SK-N-SH treated with all-trans-retinoic acid at 6 μM for 48 hours (cell line): ENCODE results near the gene ADAT3.

Source experiments
- ARNTL ChIP-seq: fragments of 450-650 bp; formaldehyde crosslinking; IDR thresholded peaks from 2 replicates; pipeline ENCODE4 v1.5.0; 2020; ENCODE audit warnings: low read depth, mild to moderate bottlenecking, moderate library complexity, borderline replicate concordance
- ESRRG ChIP-seq: fragments of 250-450 bp; sonication (Bioruptor Pico); IDR thresholded peaks from 2 replicates; pipeline ENCODE4 v1.6.1; 2021; ENCODE audit warnings: mild to moderate bottlenecking
- PPARA ChIP-seq: fragments of 250-450 bp; sonication (Bioruptor Pico); IDR thresholded peaks from 2 replicates; pipeline ENCODE4 v1.5.0; 2020; ENCODE audit warnings: mild to moderate bottlenecking, borderline replicate concordance
- TCF4 ChIP-seq: fragments of 250-450 bp; sonication (Bioruptor Pico); IDR thresholded peaks from 2 replicates; pipeline ENCODE4 v1.8.0; 2021; ENCODE audit warnings: mild to moderate bottlenecking, moderate library complexity, borderline replicate concordance
- TOX ChIP-seq: fragments of 250-450 bp; sonication (Bioruptor Pico); IDR thresholded peaks from 2 replicates; pipeline ENCODE4 v1.8.0; 2021; ENCODE audit warnings: mild to moderate bottlenecking, moderate library complexity, borderline replicate concordance
- ZFP30 ChIP-seq: fragments of 450-650 bp; formaldehyde crosslinking; IDR thresholded peaks from 2 replicates; pipeline ENCODE4 v1.5.0; 2022; ENCODE audit warnings: mild to moderate bottlenecking, moderate library complexity
- ZNF565 ChIP-seq: fragments of 450-650 bp; formaldehyde crosslinking; conservative IDR thresholded peaks from 2 replicates; pipeline ENCODE4 v1.5.0; 2020; ENCODE audit warnings: low read depth, mild to moderate bottlenecking, moderate library complexity
- ZNF70 ChIP-seq: fragments of 450-650 bp; formaldehyde crosslinking; IDR thresholded peaks from 2 replicates; pipeline ENCODE4 v1.5.0; 2020; ENCODE audit warnings: mild to moderate bottlenecking, moderate library complexity
- ZNF8 ChIP-seq: fragments of 450-650 bp; formaldehyde crosslinking; IDR thresholded peaks from 2 replicates; pipeline ENCODE4 v1.5.0; 2020; ENCODE audit warnings: mild to moderate bottlenecking, moderate library complexity
- TF ChIP-seq, protein P1 (sequence below): fragments of 250-450 bp; sonication (Bioruptor Pico); IDR thresholded peaks from 2 replicates; pipeline ENCODE4 v1.8.0; 2020; ENCODE audit warnings: mild to moderate bottlenecking, moderate library complexity, borderline replicate concordance
- TF ChIP-seq, protein P2 (sequence below): fragments of 250-450 bp; sonication (Bioruptor Pico); IDR thresholded peaks from 2 replicates; pipeline ENCODE4 v1.5.1; 2020; ENCODE audit warnings: low read depth, mild to moderate bottlenecking, moderate library complexity
- TF ChIP-seq, protein P3 (sequence below): fragments of 250-450 bp; sonication (Bioruptor Pico); IDR thresholded peaks from 2 replicates; pipeline ENCODE4 v1.5.1; 2021; ENCODE audit warnings: mild to moderate bottlenecking, moderate library complexity

DNA sequence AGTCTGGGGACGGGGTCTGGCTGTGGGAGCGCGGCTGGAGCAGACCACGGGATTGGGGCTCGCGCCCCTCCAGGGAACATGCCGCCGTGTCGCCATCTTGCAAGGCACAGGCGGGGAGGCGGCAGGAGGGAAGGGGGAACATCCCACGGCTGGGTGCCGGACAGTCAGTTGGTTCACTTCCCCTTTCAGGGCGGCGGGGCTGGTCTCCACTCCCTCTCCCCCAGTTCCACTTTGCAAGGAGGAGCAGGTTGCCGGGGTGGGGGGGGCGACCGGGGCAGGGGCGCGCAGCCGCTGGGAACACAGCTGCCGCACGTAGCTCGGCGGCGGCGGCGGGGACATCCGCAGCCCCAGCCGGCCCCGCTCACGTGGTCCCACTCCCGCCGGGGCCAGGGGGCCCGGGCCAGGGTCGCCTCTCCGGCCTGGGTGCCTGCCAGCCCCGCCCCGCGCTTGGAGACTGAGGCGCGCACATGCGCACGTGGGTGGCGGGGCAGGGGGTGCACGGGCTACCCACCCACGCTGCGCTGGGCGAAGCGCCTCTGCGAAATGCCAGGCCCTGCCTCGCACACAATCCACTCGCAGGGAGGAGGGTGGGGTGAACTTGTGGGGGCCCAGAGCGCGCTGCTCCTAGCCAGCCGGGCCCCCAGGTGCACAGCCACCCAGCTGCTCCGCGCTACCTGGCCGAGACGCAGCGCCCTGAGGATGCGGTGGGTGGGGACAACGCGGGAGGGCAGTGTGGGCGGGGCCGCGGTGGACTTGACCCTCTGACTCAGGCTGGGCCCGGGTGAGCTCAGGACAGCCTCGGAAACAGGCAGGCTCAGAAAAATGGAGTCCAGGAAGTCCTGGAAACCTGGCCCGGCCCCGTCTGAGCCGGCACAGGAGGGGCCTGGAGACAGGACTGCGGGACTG lies 48.2 kb upstream of the ADAT3 start:
- TF ChIP-seq ZFP30 (CRISPR knock-in tag) (no peak), PPARA (no peak), ZNF8 (CRISPR knock-in tag) (no peak), TCF4 (CRISPR knock-in tag) (no peak), ARNTL (no peak), TOX (no peak), ESRRG (CRISPR knock-in tag) (no peak), ZNF70 (no peak), ZNF565 (CRISPR knock-in tag) (no peak)
- TF ChIP-seq, protein P1, sequence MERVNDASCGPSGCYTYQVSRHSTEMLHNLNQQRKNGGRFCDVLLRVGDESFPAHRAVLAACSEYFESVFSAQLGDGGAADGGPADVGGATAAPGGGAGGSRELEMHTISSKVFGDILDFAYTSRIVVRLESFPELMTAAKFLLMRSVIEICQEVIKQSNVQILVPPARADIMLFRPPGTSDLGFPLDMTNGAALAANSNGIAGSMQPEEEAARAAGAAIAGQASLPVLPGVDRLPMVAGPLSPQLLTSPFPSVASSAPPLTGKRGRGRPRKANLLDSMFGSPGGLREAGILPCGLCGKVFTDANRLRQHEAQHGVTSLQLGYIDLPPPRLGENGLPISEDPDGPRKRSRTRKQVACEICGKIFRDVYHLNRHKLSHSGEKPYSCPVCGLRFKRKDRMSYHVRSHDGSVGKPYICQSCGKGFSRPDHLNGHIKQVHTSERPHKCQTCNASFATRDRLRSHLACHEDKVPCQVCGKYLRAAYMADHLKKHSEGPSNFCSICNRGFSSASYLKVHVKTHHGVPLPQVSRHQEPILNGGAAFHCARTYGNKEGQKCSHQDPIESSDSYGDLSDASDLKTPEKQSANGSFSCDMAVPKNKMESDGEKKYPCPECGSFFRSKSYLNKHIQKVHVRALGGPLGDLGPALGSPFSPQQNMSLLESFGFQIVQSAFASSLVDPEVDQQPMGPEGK (CRISPR knock-in tag) = no peak
- TF ChIP-seq, protein P2, sequence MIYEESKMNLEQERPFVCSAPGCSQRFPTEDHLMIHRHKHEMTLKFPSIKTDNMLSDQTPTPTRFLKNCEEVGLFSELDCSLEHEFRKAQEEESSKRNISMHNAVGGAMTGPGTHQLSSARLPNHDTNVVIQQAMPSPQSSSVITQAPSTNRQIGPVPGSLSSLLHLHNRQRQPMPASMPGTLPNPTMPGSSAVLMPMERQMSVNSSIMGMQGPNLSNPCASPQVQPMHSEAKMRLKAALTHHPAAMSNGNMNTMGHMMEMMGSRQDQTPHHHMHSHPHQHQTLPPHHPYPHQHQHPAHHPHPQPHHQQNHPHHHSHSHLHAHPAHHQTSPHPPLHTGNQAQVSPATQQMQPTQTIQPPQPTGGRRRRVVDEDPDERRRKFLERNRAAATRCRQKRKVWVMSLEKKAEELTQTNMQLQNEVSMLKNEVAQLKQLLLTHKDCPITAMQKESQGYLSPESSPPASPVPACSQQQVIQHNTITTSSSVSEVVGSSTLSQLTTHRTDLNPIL = no peak
- TF ChIP-seq, protein P3, sequence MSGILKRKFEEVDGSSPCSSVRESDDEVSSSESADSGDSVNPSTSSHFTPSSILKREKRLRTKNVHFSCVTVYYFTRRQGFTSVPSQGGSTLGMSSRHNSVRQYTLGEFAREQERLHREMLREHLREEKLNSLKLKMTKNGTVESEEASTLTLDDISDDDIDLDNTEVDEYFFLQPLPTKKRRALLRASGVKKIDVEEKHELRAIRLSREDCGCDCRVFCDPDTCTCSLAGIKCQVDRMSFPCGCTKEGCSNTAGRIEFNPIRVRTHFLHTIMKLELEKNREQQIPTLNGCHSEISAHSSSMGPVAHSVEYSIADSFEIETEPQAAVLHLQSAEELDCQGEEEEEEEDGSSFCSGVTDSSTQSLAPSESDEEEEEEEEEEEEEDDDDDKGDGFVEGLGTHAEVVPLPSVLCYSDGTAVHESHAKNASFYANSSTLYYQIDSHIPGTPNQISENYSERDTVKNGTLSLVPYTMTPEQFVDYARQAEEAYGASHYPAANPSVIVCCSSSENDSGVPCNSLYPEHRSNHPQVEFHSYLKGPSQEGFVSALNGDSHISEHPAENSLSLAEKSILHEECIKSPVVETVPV (CRISPR knock-in tag) = no peak
